Right lobe of liver (tissue), 6 donors: ENCODE measurements around the gene ERG28. TPM values are rescaled to one million over a fixed set of nuclear protein-coding genes. Genes with fewer than 3 reads are reported as not detected.
"Not testable (repeated sequence)": the region's sequence is repeated elsewhere in the genome, so short reads cannot be mapped to it uniquely, and the experiment has no call there.

Source experiments
- ATAC-seq, 4 donors: fragments of 200-7000 bp; cut with Tn5 transposase; one replicate each; pipeline ENCODE4 v1.9.1; 2020; ENCODE audit warnings: mild to moderate bottlenecking in 4 of 4, moderate library complexity in 4 of 4
- DNase-seq, 3 donors: peaks; one replicate each; pipeline ENCODE4 v3.0.0-alpha.2; 2020
- H3K27ac ChIP-seq, 3 donors: fragments of 200-600 bp; one replicate each; pipeline ENCODE4 v1.8.0; 2022
- H3K27me3 ChIP-seq, 2 donors: fragments of 200-600 bp; one replicate each; pipeline ENCODE4 v1.8.0; 2022
- H3K36me3 ChIP-seq, 4 donors: fragments of 200-600 bp; sonication (generic) in 1 of 4; one replicate each; pipeline versions ENCODE4 v1.5.1 to v1.8.0; 2017 to 2022; ENCODE audit warnings: control low read depth in 1 of 4
- H3K4me1 ChIP-seq, 4 donors: fragments of 200-600 bp; sonication (generic) in 1 of 4; one replicate each; pipeline versions ENCODE4 v1.5.1 to v1.8.0; 2017 to 2022; ENCODE audit warnings: control low read depth in 1 of 4
- H3K4me3 ChIP-seq, 3 donors: fragments of 200-600 bp; one replicate each; pipeline ENCODE4 v1.8.0; 2022
- H3K9me3 ChIP-seq, 4 donors: fragments of 200-600 bp; sonication (generic) in 1 of 4; one replicate each; pipeline versions ENCODE4 v1.5.1 to v1.8.0; 2017 to 2022; ENCODE audit warnings: control low read depth in 1 of 4
- POLR2A ChIP-seq: fragments of 450-650 bp; IDR thresholded peaks from one replicate; pipeline ENCODE4 v1.6.1; 2017; ENCODE audit warnings: antibody characterized with exemption, mild to moderate bottlenecking
- WGBS: methylation state at CpG from one replicate; pipeline ENCODE4 v1.1.6; 2018; ENCODE audit warnings: low coverage, low lambda C conversion rate; ENCODE audit not compliant: insufficient coverage; ENCODE audit errors: missing lambda C conversion rate; 5-methylcytosine and 5-hydroxymethylcytosine counted together
- intact Hi-C, 2 donors: fragments of 100-400 bp; cut with DNase I; formaldehyde crosslinking; loops; one replicate each; pipeline versions ENCODE4 v1.11.2 to v1.14.1; 2022
- total RNA-seq, 6 experiments: library from RNA; depleted of rRNA in 2 of 6; stranded (reverse); fragments of >200 nt in 2 of 6; fragmentation: NEBNext Ultra II Directional in 3 of 6; extraction: Animal tissue kit (Norgen Biotek cat#: 25700) in 3 of 6; gene quantifications; one replicate each; pipeline versions ENCODE4 v1.1.0 to v1.2.4, GENCODE V29; 2016 to 2023
- TF ChIP-seq, protein P1 (sequence below), 4 donors: fragments of 200-600 bp in 3 of 4; fragments of 450-650 bp in 1 of 4; IDR thresholded peaks; one replicate each; pipeline versions ENCODE4 v1.5.1 to v1.8.0; 2016 to 2022; ENCODE audit warnings: antibody characterized with exemption in 4 of 4, mild to moderate bottlenecking in 2 of 4
- donor health status: DM: no; HTN: yes; CAD: no.
- donor health status: DM: no; HTN: no; CAD: no.
- donor health status: DM: no; HTN: no; CAD: no.
- donor health status: DM: no; HTN: yes; CAD: no.
- donor health status: DM: no; HTN: yes; CAD: no.

The ERG28 gene
- total RNA-seq, 6 experiments from 2014 or later = 7.9 to 31.5 (median 20.1) TPM

DNA sequence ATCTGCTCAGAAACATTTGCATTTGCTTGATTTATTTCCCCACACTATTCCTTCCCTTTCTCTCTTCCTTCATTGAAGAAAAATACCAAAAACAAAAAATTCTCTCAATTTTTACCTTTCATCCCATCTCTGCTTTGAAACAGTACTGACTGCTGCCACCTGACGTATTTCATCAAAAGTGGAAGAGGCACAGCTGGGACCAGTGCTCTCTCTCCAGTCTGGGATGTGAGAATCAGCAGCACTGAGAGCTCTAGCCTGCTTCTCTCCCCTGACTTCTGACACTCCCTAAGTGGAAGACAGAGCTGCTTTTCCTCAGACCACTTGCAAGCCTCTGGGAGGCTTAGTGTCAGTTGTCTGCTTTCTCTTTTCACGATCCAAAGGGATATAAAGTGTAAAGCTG is 37.2 kb upstream of the ERG28 start:
- peaks cover 0 to 11% (median under 1%) of the 10 kb centered on the region in 4 donors for H3K36me3 ChIP-seq
- intact Hi-C loops = no loop called here
- TF ChIP-seq, protein P1, sequence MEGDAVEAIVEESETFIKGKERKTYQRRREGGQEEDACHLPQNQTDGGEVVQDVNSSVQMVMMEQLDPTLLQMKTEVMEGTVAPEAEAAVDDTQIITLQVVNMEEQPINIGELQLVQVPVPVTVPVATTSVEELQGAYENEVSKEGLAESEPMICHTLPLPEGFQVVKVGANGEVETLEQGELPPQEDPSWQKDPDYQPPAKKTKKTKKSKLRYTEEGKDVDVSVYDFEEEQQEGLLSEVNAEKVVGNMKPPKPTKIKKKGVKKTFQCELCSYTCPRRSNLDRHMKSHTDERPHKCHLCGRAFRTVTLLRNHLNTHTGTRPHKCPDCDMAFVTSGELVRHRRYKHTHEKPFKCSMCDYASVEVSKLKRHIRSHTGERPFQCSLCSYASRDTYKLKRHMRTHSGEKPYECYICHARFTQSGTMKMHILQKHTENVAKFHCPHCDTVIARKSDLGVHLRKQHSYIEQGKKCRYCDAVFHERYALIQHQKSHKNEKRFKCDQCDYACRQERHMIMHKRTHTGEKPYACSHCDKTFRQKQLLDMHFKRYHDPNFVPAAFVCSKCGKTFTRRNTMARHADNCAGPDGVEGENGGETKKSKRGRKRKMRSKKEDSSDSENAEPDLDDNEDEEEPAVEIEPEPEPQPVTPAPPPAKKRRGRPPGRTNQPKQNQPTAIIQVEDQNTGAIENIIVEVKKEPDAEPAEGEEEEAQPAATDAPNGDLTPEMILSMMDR (IDR thresholded peaks at IDR 0.05) = no peak
- TF ChIP-seq POLR2A = no peak
- no peaks in the 10 kb centered on the region for H3K27me3 ChIP-seq
- H3K9me3 ChIP-seq = no peaks in the 10 kb centered on the region
- no peak overlapping the region for H3K27ac ChIP-seq
- H3K4me3 ChIP-seq = no peak overlapping the region
- DNase-seq (no peak), ATAC-seq (no peak)
- no peaks in the 10 kb centered on the region for H3K4me1 ChIP-seq
- WGBS = 91% methylated on average over 2 of the region's 2 CpGs

DNA sequence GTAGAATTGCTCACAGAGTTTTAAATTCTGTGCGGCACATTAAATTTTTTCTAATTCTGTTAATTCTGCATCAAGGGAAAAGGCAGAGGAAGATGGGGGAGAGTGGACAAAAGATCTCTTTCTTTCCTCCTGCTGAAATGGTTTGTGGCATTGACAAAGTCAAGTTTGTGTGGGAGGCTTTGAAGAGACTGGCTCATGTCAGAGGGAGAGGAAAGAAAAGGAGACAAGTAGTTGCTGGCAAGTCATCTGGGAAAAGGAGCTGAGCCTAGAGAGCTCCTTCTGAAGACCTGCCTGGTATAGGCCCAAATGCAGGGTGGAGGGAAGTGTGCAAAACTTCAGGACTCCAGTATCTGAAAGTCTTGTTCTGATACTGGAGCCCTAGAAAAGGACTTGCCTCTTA is 36.7 kb upstream of the ERG28 start:
- Histone ChIP-seq H3K27me3 (no peaks in the 10 kb centered on the region), H3K27ac (no peak overlapping the region), H3K36me3 (peaks cover 0 to 11% (median under 1%) of the 10 kb centered on the region in 4 donors), H3K9me3 (no peaks in the 10 kb centered on the region), H3K4me3 (no peak overlapping the region), H3K4me1 (no peaks in the 10 kb centered on the region)
- intact Hi-C loops = no loop called here
- no peak for TF ChIP-seq POLR2A
- TF ChIP-seq, protein P1 (IDR thresholded peaks at IDR 0.05) = no peak
- ATAC-seq = no peak
- DNase-seq = no peak
- 87% methylated on average over 1 of the region's 1 CpG for WGBS

DNA sequence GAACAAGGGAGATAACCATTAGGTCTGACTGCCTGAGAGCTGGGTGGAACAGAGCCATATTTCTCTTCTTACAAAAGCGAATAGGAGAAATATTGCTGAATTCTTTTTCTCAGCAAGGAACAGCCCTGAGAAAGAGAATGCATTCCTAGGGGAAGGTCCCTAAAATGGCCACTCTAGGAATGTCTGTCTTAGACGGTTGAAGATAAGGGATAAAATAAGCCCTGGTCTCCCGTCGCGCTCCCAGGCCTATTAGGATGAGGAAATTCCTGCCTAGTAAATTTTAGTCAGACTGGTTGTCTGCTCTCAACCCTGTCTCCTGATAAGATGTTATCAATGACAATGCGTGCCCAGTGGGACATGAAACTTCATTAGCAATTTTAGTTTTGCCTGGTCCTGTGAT is 34.3 kb upstream of the ERG28 start:
- H3K4me1 ChIP-seq, DNase-seq, H3K9me3 ChIP-seq, H3K27me3 ChIP-seq, intact Hi-C loops, ATAC-seq, H3K27ac ChIP-seq, H3K4me3 ChIP-seq: not testable (repeated sequence)
- 95% methylated on average over 2 of the region's 6 CpGs for WGBS
- peaks cover 0 to 21% (median 7%) of the 10 kb centered on the region in 4 donors for H3K36me3 ChIP-seq

DNA sequence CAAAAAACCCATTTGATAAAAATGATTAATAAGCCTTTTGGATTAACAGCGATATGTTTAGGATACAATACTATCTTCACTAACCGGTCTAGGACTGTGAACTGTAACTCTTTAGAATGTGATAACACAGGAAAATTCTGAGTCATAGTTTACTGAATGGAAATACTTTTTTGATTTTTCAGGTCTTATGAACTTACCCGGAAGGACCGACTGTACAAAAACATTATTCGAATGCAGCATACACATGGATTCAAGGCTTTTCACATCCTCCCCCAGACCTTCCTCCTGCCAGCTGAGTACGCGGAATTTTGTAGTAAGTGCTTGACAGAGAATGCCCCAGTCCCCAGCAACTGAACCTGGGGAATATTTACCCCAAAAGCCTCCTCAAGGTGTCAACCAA is 29.3 kb upstream of the ERG28 start:
- H3K4me3 ChIP-seq = no peak overlapping the region
- intact Hi-C loops = no loop called here
- H3K9me3 ChIP-seq = no peaks in the 10 kb centered on the region
- 89% methylated on average over 7 of the region's 7 CpGs for WGBS
- no peak for DNase-seq
- ATAC-seq = no peak
- peaks cover 0 to 21% (median 7%) of the 10 kb centered on the region in 4 donors for H3K36me3 ChIP-seq
- H3K4me1 ChIP-seq = peaks cover 0 to 11% (median 0%) of the 10 kb centered on the region in 4 donors
- TF ChIP-seq, protein P1 (IDR thresholded peaks at IDR 0.05) = no peak
- TF ChIP-seq POLR2A = no peak
- H3K27ac ChIP-seq = no peak overlapping the region
- H3K27me3 ChIP-seq = no peaks in the 10 kb centered on the region

DNA sequence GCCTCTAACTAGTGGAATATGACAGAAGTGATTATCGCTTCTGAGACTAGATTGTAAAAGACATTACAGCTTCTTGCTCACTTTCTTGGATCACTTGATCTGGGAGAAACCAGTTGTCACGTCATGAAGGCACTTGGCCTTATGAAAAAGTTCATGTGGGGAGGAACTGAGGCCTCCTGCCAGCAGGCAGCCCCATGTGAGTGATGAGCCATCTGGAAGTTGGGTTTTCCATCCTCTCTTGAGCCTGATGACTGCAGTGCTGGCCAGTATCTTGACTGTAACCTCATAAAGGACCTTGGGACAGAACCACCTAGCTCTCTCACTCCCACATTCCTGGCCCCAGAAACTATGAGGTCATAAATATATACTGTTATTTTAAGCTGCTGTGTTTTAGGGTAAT is 28.3 kb upstream of the ERG28 start:
- Histone ChIP-seq H3K27ac (no peak overlapping the region), H3K36me3 (peaks cover 0 to 15% (median 9%) of the 10 kb centered on the region in 4 donors), H3K4me3 (no peak overlapping the region), H3K9me3 (no peaks in the 10 kb centered on the region), H3K27me3 (no peaks in the 10 kb centered on the region), H3K4me1 (peaks cover 0 to 11% (median 0%) of the 10 kb centered on the region in 4 donors)
- DNase-seq = no peak
- intact Hi-C loops = no loop called here
- 73% methylated on average over 2 of the region's 2 CpGs for WGBS
- no peak for ATAC-seq
- TF ChIP-seq POLR2A = no peak
- TF ChIP-seq, protein P1 (IDR thresholded peaks at IDR 0.05) = no peak
